Keratinocyte (primary cell): ENCODE measurements around the gene ATP7B. TPM values are rescaled to one million over a fixed set of nuclear protein-coding genes. Genes with fewer than 3 reads are reported as not detected.

Experiments
- DNase-seq: peaks from one replicate; pipeline ENCODE4 v3.0.0-alpha.2; 2011; ENCODE audit warnings: low read depth, missing footprints, low spot score
- FAIRE-seq: peaks from 2 replicates; lab custom pipeline; 2011; peaks lifted over from hg19 to GRCh38; lab: Jason Lieb, UNC
- H2AFZ ChIP-seq: 2 replicates; pipeline ENCODE4 v1.6.0; 2012; ENCODE audit warnings: low read length, control low read depth, inconsistent platforms; ENCODE audit not compliant: control insufficient read depth
- H3K27ac ChIP-seq: 2 replicates; pipeline ENCODE4 v1.5.1; 2011; ENCODE audit warnings: low read length; ENCODE audit not compliant: control insufficient read depth, insufficient read depth
- H3K27me3 ChIP-seq: 3 replicates; pipeline ENCODE4 v1.6.0; 2011; ENCODE audit warnings: low read length; ENCODE audit not compliant: control insufficient read depth, insufficient read depth; ENCODE audit errors: extremely low read depth
- H3K36me3 ChIP-seq, 2 experiments: 2 replicates in 1 of 2; 3 replicates in 1 of 2; pipeline ENCODE4 v1.5.1; 2011; ENCODE audit warnings: low read length in 2 of 2, mild to moderate bottlenecking in 1 of 2; ENCODE audit not compliant: control insufficient read depth in 2 of 2, insufficient read depth in 2 of 2; ENCODE audit errors: extremely low read depth in 1 of 2
- H3K4me1 ChIP-seq: 3 replicates; pipeline ENCODE4 v1.5.1; 2011; ENCODE audit warnings: low read length; ENCODE audit not compliant: control insufficient read depth, insufficient read depth; ENCODE audit errors: extremely low read depth
- H3K4me2 ChIP-seq: 3 replicates; pipeline ENCODE4 v1.6.0; 2011; ENCODE audit warnings: low read depth, low read length; ENCODE audit not compliant: control insufficient read depth, insufficient read depth; ENCODE audit errors: extremely low read depth
- H3K4me3 ChIP-seq, 3 experiments: fragments of 200-600 bp in 1 of 3; sonication (generic) in 1 of 3; 2 replicates in 2 of 3; 3 replicates in 1 of 3; pipeline ENCODE4 v1.5.1; 2011 to 2016; ENCODE audit warnings: low read length in 3 of 3, mild to moderate bottlenecking in 3 of 3, control low read depth in 2 of 3, inconsistent platforms in 1 of 3, low read depth in 1 of 3, mixed read lengths in 1 of 3, mixed run types in 1 of 3, moderate library complexity in 1 of 3; ENCODE audit not compliant: control insufficient read depth in 2 of 3, insufficient read depth in 2 of 3; ENCODE audit errors: extremely low read depth in 1 of 3
- H3K79me2 ChIP-seq: 2 replicates; pipeline ENCODE4 v1.6.0; 2012; ENCODE audit warnings: low read length; ENCODE audit not compliant: control insufficient read depth, insufficient read depth
- H3K9ac ChIP-seq: 3 replicates; pipeline ENCODE4 v1.6.0; 2011; ENCODE audit warnings: low read length; ENCODE audit not compliant: control insufficient read depth, insufficient read depth; ENCODE audit errors: extremely low read depth
- H3K9me1 ChIP-seq: 3 replicates; pipeline ENCODE4 v1.6.0; 2011; ENCODE audit warnings: low read length; ENCODE audit not compliant: control insufficient read depth, insufficient read depth; ENCODE audit errors: extremely low read depth
- H3K9me3 ChIP-seq: 2 replicates; pipeline ENCODE4 v1.5.1; 2012; ENCODE audit warnings: low read depth, low read length; ENCODE audit not compliant: control insufficient read depth
- H4K20me1 ChIP-seq: 3 replicates; pipeline ENCODE4 v1.6.0; 2011; ENCODE audit warnings: low read length; ENCODE audit not compliant: control insufficient read depth, insufficient read depth; ENCODE audit errors: extremely low read depth
- CTCF ChIP-seq, 3 experiments: IDR thresholded peaks in 1 of 3; conservative IDR thresholded peaks in 1 of 3; optimal IDR thresholded peaks in 1 of 3; 2 replicates in 2 of 3; 3 replicates in 1 of 3; pipeline versions ENCODE3 to v1.5.1; 2011; ENCODE audit warnings: low read length in 3 of 3, mild to moderate bottlenecking in 3 of 3, moderate library complexity in 2 of 3, control low read depth in 1 of 3, inconsistent platforms in 1 of 3; ENCODE audit not compliant: insufficient read depth in 2 of 3; ENCODE audit errors: extremely low read depth in 1 of 3
- EZH2 ChIP-seq: IDR thresholded peaks from one replicate; pipeline ENCODE4 v1.6.1; 2012; ENCODE audit warnings: inconsistent platforms, mild to moderate bottlenecking, low read length, moderate library complexity
- dilution Hi-C: fragments of 300-500 bp; cut with MboI; formaldehyde crosslinking; loops from one replicate; pipeline ENCODE4 v1.7.0; 2020; ENCODE audit warnings: low sequenced_read_pairs; ENCODE audit not compliant: extremely low pct_ligation_motif_present
- polyA plus RNA-seq, 5 experiments: library from polyadenylated mRNA; depleted of rRNA in 3 of 5; stranded (reverse) in 3 of 5; stranded (forward) in 1 of 5; unstranded in 1 of 5; fragments of >200 nt; gene quantifications; 1 replicate in 1 of 5; 2 replicates in 3 of 5; 3 replicates in 1 of 5; pipeline versions ENCODE4 v1.2.1 to v1.2.3, GENCODE V29; 2011 to 2012; ENCODE audit warnings: missing spikeins in 2 of 5, low read depth in 1 of 5, low replicate concordance in 1 of 5

The ATP7B gene
- polyA plus RNA-seq, 1 donor (not counting 4 experiments of a cell fraction or from before 2014, with no cell fraction given) = 5.2 TPM

GRCh38 chr13:51916051-51916818 lies 95.0 kb downstream of the ATP7B start:
- no peak overlapping the region for H3K4me3 ChIP-seq
- H3K36me3 ChIP-seq = no peaks in the 10 kb centered on the region
- peaks cover 5% of the 10 kb centered on the region for H3K27me3 ChIP-seq
- DNase-seq (no peak), FAIRE-seq (no peak)
- H3K79me2 ChIP-seq = no peaks in the 10 kb centered on the region
- H3K9me1 ChIP-seq = no peaks in the 10 kb centered on the region
- no peaks in the 10 kb centered on the region for H4K20me1 ChIP-seq
- H2AFZ ChIP-seq = no peak overlapping the region
- dilution Hi-C loops = no loop called here
- H3K4me2 ChIP-seq = no peak overlapping the region
- H3K4me1 ChIP-seq = no peaks in the 10 kb centered on the region
- no peaks in the 10 kb centered on the region for H3K9me3 ChIP-seq
- H3K27ac ChIP-seq = no peak overlapping the region
- H3K9ac ChIP-seq = no peak overlapping the region
- TF ChIP-seq EZH2 = no peak
- no peak for TF ChIP-seq CTCF (optimal IDR thresholded peaks at IDR 0.05 in 1 of 3, IDR thresholded peaks at IDR 0.05 in 1 of 3, conservative IDR thresholded peaks at IDR 0.05 in 1 of 3; ENCODE audit: extremely low read depth in 1 of 3, insufficient read depth in 2 of 3, low read length in 3 of 3)

GRCh38 chr13:51914137-51914493 lies 97.1 kb downstream of the ATP7B start:
- H3K4me1 ChIP-seq = no peaks in the 10 kb centered on the region
- DNase-seq = no peak
- no peaks in the 10 kb centered on the region for H3K36me3 ChIP-seq
- H3K4me3 ChIP-seq = no peak overlapping the region
- H2AFZ ChIP-seq = no peak overlapping the region
- H4K20me1 ChIP-seq = no peaks in the 10 kb centered on the region
- dilution Hi-C loops = no loop called here
- peaks cover 5% of the 10 kb centered on the region for H3K27me3 ChIP-seq
- FAIRE-seq = no peak
- no peak overlapping the region for H3K27ac ChIP-seq
- no peaks in the 10 kb centered on the region for H3K9me1 ChIP-seq
- H3K9me3 ChIP-seq = no peaks in the 10 kb centered on the region
- no peak overlapping the region for H3K9ac ChIP-seq
- TF ChIP-seq CTCF (optimal IDR thresholded peaks at IDR 0.05 in 1 of 3, IDR thresholded peaks at IDR 0.05 in 1 of 3, conservative IDR thresholded peaks at IDR 0.05 in 1 of 3; ENCODE audit: extremely low read depth in 1 of 3, insufficient read depth in 2 of 3, low read length in 3 of 3) (no peak), EZH2 (no peak)
- no peak overlapping the region for H3K4me2 ChIP-seq
- no peaks in the 10 kb centered on the region for H3K79me2 ChIP-seq
